ENCODE measurements around the gene CHRNA10.
"Not testable (repeated sequence)": the region's sequence is repeated elsewhere in the genome, so short reads cannot be mapped to it uniquely, and the experiment has no call there.

The CHRNA10 gene

DNA sequence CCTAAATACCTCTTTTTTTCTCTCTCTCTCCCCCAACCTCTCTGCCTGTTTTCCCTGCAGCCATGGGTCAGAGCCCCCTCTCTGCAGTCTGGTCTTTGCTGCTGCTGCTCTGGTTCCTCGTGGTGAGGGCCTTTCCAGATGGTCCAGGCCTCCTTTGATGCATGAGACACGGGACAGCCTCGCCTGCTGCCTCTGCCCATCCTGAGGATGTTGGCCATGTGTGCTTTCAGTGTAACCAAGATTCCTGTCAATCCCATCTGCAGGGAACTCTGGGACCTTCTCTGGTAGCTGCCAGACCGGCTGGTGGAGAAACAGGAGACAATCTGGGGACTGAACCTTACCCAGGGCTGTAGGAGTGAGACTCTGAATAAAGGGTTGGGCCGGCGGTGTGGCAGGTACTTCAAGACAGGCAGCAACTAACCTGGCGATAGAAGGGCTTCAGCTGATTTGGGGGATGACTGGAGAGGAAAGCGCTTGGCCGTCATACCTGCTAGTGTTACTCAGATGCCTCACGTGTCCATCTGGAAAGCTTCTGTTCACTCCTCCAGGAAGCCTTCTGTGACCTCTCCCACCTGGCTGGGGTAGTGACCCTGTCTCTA lies 7.1 kb downstream of the CHRNA10 start:
- no peak for DNase-seq

DNA sequence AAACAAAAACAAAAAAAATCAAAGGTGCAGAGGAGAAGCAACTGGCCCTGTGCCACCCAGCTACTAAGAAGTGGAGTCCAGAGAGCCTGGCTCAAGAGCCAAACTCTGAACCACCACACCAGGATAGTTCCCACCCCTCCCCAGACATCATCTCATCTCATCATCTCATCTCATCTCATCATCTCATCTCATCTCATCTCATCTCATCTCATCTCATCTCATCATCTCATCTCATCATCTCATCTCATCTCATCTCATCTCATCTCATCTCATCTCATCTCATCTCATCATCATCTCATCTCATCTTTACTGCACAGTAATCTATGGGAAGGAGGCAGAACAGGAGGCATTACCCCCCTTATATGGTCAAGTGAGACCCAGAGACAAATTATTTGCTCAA lies 8.3 kb downstream of the CHRNA10 start:
- no peak for DNase-seq

DNA sequence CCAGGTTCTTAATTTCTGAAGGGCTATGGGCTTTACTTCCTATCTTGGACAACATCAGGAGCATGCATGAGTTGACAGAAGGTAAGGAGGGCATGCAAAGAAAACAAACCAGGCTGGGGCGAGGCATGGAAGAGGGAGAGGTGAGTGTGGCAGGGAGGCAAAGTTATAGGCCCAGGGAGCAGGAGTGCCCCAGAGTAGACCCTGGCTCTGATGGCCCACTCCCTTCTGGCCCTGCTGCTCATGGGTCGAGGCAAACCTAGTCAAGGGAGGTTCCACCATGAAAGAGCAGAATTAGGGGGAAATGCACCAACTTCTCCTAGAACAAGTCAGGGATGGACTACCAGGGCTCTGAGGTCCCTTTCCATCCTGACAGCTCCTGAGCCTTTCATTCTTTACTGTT lies 10.2 kb downstream of the CHRNA10 start:
- no peak for DNase-seq

DNA sequence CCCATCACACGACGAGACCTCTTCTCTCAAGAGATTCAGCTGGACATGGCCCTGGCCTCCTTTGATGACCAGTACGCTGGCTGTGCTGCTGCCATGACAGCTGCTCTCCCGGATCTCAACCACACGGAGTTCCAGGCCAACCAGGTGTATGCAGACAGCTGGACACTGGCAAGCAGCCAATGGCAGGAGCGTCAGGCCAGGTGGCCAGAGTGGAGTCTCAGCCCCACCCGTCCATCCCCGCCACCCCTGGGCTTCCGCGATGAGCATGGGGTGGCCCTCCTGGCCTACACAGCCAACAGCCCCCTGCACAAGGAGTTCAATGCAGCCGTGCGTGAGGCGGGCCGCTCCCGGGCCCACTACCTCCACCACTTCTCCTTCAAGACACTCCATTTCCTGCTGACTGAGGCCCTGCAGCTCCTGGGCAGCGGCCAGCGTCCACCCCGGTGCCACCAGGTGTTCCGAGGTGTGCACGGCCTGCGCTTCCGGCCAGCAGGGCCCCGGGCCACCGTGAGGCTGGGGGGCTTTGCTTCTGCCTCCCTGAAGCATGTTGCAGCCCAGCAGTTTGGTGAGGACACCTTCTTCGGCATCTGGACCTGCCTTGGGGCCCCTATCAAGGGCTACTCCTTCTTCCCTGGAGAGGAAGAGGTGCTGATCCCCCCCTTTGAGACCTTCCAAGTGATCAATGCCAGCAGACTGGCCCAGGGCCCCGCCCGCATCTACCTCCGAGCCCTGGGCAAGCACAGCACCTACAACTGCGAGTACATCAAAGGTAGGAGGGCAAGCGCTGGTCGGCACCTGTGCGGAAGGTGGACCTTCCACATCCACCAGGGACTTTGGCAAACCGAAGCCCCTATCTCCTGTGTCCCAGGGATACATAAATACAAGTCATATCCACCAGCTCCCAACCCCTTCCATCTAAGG lies 11.3 kb downstream of the CHRNA10 start:
- no peak for DNase-seq

DNA sequence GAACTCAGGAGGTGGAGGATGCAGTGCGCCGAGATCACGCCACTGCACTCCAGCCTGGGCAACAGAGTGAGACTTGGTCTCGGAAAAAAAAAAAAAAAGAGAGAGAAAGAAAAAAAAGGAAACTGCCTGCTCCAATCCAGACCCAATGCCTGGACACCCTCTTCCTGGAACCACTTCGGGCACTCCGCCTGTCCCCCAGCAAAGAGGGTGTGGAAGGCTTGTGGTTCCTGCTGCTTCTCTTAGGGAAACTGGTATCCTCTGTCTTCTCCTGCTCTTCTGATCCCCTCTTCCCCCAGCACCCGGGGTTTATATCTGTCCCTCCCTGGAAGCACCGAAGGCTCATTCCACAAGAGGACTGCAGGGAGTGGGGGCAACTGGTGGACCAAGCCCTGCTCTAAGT lies 12.9 kb downstream of the CHRNA10 start:
- DNase-seq, result no peak

DNA sequence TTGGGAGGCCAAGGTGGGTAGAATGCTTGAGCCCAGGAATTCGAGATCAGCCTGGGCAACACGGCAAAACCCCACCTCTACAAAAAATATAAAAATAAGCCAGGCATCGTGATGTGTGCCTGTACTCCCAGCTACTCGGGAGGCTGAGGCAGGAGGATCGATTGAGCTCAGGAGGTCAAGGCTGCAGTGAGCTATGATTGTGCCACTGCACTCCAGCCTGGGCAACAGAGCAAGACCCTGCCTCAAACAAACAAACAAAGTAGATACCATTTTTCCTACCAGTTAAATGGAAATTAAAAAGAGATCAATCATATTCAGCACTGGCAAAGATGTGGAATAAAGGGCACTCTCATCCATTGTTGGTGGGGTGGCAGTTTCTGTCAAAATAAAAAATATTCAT lies 13.9 kb downstream of the CHRNA10 start:
- DNase-seq, result not testable (repeated sequence)

DNA sequence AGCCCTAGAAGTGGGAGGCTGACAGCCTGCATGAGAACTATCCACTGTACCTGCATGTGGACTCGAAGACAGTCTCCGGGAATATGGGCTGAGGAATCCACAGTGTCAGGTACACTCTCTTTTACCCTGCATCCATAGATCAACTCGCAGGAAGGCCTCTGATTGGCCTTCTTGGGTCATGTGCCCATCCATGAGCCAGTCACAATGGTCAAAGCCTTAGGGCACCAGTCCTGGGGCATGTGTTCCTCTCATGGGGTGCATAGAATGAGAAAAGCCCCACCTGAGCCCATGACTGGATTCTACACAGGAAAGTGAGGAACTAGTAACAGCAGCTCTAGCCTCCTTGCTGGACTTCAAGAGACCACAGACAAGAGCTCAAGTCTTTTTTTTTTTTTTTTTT lies 15.6 kb downstream of the CHRNA10 start:
- no peak for DNase-seq

DNA sequence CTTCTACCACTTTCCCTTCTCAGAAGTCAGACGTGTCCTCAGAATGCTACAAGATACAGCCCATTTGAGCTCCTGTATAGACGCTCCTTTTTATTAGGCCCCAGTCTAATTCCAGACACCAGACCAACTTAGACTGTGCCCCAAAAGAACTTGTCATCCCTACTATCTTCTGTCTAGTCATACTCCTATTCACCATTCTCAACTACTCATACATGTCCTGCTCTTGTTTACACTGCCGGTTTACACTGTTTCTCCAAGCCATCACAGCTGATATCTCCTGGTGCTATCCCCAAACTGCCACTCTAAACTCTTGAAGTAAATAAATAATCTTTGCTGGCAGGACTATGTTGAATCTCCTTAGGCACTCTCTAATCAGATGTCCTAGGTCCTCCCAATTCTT lies 18.7 kb downstream of the CHRNA10 start:
- DNase-seq, result not testable (repeated sequence)

DNA sequence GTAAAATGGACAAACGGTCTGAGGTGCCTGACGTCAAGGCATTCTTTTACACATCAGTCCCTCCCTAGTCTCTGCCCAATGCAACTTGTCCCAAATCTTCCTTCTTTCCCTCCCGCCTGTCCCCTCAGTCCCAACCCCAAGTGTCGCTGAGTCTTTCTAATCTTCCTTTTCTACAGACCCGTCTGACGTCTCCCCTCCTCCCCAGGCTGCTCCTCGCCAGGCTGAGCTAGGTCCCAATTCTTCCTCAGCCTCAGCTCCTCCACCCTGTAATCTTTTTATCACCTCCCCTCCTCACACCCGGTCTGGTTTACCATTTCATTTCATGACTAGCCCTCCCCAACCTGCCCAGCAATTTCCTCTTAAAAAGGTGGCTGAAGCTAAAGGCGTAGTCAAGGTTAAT lies 21.8 kb downstream of the CHRNA10 start:
- not testable (repeated sequence) for DNase-seq

DNA sequence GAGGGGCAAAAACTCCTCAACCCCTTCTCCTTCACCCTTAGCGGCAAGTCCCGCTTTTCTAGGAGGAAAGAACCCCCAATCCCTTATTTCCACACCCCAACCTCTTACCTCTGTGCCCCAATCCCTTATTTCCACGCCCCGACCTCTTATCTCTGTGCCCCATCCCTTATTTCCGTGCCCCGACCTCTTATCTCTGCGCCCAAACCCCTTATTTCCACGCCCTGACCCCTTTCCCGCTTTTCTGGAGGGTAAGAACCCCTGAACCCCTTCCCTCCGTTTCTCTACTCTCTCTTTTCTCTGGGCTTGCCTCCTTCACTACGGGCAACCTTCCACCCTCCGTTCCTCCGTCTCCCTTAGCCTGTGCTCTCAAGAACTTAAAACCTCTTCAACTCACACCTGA lies 22.3 kb downstream of the CHRNA10 start:
- DNase-seq, result not testable (repeated sequence)

DNA sequence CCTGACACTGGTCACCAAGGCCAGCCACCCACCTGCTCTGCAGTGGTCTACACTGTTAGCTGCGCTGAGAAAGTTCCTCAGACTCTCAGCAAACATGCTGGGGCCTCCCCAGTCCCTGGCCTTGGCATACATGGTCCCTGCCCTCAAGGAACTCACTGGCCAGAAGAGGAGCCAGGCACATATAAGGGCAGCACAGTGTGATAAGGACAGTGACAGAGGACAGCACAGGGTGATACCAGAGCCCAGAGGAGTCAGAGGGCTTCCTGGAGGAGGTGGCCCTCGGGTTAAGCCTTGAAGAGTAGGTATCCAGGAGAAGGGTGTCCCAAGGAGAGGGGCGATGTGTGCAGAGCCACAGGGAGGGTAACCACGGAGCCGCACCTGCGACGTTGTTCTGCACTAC lies 25.6 kb downstream of the CHRNA10 start:
- no peak for DNase-seq

DNA sequence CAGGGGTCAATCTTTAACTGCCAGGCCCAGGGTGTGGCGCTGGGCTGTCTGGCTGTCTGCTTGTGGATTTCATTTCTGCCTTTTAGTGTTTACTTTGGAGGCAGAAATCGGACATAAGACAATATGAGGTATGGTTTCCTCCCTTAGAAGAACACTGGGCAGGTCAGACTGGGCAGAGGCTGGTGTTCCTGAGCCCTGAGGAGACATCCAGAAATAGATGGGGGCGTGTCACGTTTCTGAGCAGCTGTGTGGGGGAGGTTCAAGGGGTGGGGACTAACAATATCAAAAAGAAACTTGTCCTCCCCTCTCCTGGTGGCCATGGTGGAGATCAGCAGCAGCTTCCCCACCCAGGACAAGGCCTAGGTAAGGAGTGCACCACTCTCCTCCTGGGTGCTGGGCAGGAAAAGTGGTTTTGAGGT lies 26.4 kb downstream of the CHRNA10 start, which contains the start of gene ART1:
TSS of gene ART1 (plus strand) at position 312 of the 419 bp plus-strand sequence. CDS start 14,086 bp downstream, outside the sequence.
- DNase-seq, result no peak

DNA sequence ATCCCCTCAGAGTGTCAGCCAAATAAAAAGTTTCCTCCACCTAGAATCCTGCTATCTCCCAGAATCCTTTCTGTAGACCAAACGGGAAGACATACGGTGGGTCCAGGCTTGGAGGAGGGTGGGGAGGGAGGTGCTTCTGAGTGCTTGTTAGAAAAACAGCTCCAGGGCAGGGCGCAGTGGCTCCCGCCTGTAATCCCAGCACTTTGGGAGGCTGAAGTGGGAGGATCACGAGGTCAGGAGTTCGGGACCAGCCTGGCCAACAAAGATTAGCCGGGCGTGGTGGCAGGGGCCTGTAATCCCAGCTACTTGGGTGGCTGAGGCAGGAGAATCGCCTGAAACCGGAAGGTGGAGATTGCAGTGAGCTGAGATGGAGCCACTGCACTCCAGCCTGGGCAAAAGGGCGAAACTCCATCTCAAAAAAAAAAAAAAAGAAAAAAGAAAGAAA lies 28.1 kb downstream of the CHRNA10 start:
- DNase-seq, result not testable (repeated sequence)

DNA sequence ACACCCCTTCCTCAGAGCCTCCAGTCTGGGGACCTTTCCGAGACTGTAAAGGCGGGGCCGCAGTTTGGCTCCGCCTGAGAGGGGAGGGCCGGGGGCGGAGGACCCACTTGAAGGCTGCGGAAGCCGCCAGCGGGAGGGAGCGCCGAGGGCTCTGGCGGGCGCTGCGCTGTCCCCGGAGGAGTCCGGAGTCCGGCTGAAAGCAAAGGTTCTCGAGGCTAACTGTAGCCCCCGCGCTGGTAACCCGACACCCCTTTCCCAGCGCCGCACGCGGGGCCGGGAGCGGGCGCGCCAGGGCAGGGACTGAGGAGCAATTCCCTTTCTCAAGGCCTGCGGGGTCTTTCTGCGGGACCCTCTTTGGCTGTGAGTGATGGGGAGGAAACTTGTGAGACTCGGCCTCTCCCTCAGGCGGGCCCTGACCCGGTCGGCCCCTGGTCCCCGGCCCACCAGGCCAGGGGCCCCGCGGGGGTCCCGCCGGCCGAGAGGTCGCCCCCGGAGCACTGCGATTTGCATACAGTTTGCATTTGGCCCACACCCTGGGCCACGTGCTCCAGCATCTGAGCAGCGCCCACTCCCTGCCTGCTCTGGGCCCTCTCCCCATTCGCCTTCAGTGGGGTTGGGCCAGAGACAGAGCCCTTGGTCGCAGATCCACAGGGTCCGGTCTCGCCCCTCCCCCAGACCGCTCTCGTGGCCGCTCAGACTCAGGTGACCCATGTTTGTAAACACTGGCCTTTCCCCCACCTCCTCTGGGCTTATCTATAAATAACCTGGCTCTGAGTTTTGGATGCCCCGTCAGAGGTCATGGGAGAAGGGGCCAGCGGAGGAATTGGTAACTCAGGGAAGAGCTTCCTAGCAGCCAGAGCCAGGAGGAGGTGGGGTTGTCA lies 28.9 kb downstream of the CHRNA10 start:
- peak; percentile 92 for DNase-seq

DNA sequence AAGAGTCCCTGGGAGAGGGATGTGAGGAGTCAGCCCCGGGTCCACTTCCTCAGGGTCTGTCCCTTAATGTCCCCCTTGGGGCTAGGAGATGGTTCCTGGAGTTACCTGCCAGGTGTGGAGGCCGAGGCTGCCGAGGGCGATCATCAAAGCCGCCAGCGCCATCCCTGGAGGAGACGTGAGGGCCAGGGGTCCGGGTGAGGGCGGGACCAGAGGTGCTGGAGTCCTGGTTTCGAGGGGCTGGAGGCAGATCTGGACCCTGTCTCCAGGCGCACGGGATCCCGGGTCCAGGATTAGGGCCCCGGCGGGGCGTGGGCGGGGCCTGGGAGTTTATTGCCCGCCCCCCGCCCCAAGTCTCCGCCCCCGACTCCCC lies 29.5 kb downstream of the CHRNA10 start, which contains the start of gene ART5:
TSS of gene ART5 (minus strand) at position 292 of the 370 bp plus-strand sequence. CDS start at position 162, 130 bp downstream.
- DNase-seq, result no peak

DNA sequence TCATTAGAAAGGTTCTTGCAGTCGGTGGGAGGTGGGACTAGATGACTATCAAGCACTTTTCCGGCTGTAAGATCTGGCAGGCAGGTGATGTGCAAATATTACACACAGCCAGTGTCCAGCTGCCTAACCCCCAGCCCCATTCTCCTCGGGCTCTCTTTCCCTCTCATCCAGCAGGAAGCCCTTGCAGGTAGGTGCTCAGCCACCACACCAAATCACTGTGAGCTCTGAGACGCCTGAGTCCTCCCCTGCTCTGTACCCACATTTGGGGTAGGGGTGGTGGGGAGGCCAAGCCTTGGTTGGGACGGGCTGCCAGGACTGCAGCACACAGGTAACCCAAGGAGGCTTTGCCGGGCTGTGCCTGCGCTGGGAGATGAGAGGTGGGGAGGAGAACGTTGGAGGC lies 30.0 kb downstream of the CHRNA10 start:
- no peak for DNase-seq

DNA sequence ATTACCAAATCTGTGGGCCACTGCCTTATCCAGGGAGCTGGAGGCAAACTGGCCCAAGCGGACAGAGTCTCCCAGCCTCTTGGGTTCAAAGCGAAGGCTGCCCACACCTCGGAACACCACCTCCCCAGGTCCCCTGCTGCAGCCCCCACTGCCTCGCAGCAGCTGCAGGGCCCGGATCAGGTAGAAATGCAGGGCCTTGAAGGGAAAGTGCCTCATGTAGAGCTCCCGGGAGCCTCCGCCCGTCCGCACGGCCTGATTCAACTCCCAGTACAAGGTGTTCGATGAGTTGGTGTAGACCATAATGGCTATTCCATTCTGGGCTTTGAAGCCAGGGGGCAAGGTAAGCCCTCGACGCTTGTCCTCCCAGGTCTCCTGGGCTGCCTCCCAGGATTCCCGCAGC lies 31.3 kb downstream of the CHRNA10 start:
- no peak for DNase-seq

DNA sequence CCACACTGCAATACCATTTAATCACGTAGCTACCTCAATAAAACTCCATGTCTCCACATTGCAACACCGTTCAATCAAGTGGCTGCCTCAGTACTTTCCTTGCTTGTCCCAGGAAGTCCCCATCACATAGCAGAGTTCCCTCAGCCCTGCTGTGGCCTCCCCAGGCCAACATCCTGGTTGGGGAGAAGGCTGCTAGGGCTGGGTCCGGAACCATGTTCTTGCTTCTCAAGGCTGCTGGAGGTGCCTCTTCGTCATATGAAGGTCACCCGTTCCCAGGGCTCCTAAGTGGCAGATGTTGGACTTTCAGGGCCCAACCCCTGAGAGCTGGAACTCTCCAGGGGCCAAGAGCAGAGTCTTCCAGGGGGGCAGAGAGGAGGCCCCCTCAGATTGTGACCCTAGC lies 32.7 kb downstream of the CHRNA10 start:
- DNase-seq, result no peak

DNA sequence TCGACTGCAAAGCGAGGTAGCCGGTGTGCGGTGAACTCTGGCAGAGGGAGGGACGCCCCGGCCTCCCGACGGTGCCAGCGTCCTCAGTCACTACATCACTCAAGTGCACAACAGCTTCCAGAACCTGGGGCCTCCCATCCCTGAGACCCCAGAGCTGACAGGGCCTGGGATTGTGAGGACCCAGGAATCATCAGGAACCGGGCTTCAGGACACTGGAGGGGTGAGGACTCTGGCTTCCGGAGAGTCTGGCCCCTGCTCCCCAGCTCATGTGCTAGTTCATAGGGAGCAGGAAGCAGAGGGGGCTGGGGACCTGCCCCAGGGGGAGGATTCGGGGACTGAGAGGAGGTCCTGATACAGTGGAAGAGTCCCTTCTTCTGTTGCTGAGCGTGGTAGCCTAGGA lies 34.0 kb downstream of the CHRNA10 start:
- no peak for DNase-seq

DNA sequence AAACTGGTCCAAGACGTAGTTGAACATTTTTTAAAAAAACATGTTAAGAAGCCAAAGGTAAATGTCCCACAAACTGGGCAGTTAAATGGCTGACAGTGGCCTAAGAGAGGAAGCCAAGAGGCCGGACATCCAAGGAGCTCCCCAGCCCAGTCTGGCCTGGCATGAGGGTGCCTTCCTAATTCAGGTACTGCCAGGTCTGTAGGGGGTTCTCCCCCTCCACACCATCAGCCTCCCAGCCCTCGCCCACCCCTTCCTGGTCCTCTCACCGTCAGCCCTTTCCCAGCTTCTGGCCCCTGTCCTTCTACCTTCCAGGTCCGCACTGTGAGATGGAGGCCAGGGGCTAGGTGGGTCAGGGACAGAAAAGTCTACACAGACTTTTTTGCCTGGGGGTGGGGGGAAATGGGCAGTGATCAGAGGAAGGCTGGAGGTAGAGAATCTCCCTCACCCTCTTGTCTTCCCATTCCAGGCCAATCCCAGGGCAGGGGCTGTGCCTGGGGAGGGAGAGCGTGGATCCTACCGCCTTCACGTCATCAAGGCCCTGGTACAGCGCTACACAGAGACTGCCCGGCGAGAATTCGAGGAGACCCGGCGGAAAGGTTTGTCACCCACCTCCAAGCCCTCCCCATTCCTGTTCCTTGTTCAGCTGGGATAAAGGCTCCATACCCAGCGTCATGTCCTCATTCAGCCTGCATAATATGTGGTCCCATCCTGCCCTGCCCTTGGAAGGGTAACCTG lies 35.4 kb downstream of the CHRNA10 start:
- DNase-seq, result no peak

DNA sequence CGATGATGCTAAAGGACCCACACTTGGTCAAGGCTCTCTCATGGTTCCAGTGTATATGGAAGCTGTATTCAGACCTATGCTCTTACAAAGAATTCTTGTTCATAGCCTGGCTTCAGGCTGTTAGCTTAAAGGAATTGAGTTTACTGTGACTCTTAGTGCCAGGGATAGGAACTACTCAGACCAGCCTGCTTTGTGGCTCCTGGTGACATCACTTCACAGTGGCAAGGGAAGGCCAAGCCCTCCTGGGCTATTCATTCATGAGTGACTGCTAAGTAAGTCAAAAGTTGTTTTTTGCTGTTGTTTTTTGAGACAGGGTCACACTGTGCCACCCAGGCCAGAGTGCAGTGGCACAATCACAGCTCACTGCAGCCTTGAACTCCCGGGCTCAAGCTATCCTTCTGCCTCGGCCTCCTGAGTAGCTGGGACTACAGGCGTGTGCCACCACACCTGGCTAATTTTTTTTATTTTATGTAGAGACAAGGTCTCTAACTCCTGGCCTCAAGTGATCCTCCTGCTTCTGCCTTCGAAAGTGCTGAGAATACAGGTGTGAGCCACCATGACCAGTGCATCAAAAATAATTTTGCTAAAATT lies 39.0 kb downstream of the CHRNA10 start:
- no peak for DNase-seq

DNA sequence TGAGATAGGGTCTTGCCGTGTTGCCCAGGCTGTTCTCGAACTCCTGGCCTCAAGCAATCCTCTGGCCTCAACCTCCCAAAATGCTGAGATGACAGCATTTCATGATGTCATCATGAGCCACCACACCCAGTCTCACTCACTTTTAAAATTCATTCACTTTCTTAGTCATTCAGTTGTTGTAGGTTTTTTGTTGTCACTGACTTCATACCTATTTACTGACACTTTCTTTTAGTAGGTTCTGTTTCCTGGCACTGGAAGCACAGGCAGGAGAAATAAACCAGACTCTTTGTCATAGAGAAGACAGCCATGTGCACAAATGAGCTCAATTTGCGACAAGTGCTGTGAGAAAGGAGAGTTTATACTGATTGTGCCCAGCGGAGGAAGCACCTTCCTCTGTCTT lies 39.9 kb downstream of the CHRNA10 start:
- no peak for DNase-seq

Data from NCI-H345 (cell line).